Uterus (tissue), 4 donors: ENCODE data around the gene BABAM2. TPM values are rescaled to one million over a fixed set of nuclear protein-coding genes. Genes with fewer than 3 reads are reported as not detected.

Source experiments
- DNase-seq, 2 donors: peaks; one replicate each; pipeline ENCODE4 v3.0.0-alpha.2; 2019 to 2020
- H3K27ac ChIP-seq, 2 donors: fragments of 200-600 bp; sonication (generic); 1 replicate in 1 of 2; 2 replicates in 1 of 2; pipeline ENCODE4 v1.5.1; 2016 to 2018
- H3K27me3 ChIP-seq, 2 donors: fragments of 200-600 bp; sonication (generic); one replicate each; pipeline ENCODE4 v1.5.1; 2018 to 2019; ENCODE audit warnings: control low read depth in 1 of 2
- H3K36me3 ChIP-seq, 2 donors: fragments of 200-600 bp; sonication (generic); one replicate each; pipeline ENCODE4 v1.5.1; 2019; ENCODE audit warnings: control low read depth in 1 of 2
- H3K4me1 ChIP-seq, 2 donors: fragments of 200-600 bp; sonication (generic); one replicate each; pipeline ENCODE4 v1.5.1; 2018 to 2019; ENCODE audit warnings: control low read depth in 1 of 2
- H3K4me3 ChIP-seq, 2 donors: fragments of 200-600 bp; sonication (generic); 1 replicate in 1 of 2; 2 replicates in 1 of 2; pipeline ENCODE4 v1.5.1; 2018 to 2019; ENCODE audit warnings: mild to moderate bottlenecking in 1 of 2
- H3K9me3 ChIP-seq, 2 donors: fragments of 200-600 bp; sonication (generic); one replicate each; pipeline ENCODE4 v1.5.1; 2019; ENCODE audit warnings: control low read depth in 1 of 2
- CTCF ChIP-seq, 4 experiments: fragments of 200-600 bp in 2 of 4; fragments of 450-650 bp in 2 of 4; sonication (generic) in 2 of 4; IDR thresholded peaks; one replicate each; pipeline ENCODE4 v1.5.1; 2016 to 2019; ENCODE audit warnings: antibody characterized with exemption in 4 of 4, mild to moderate bottlenecking in 2 of 4, moderate library complexity in 1 of 4
- POLR2A ChIP-seq, 2 donors: fragments of 450-650 bp; IDR thresholded peaks; one replicate each; pipeline ENCODE4 v1.6.1; 2016; ENCODE audit warnings: antibody characterized with exemption in 2 of 2, mild to moderate bottlenecking in 1 of 2, moderate library complexity in 1 of 2
- intact Hi-C: fragments of 100-400 bp; cut with DNase I; formaldehyde crosslinking; loops from one replicate; pipeline ENCODE4 v1.15.1; 2023; ENCODE audit warnings: low total_unique reads
- total RNA-seq, 4 donors: library from RNA; depleted of rRNA in 3 of 4; stranded (reverse); fragments of >200 nt in 3 of 4; gene quantifications; one replicate each; pipeline versions ENCODE4 v1.1.0 to v1.2.4, GENCODE V29; 2014 to 2023
- donor health status: DM: yes; HTN: yes; CAD: no.

The BABAM2 gene
- total RNA-seq, 4 donors from 2014 or later, result 24.1 to 62.1 (median 32.5) TPM

- no peak for DNase-seq
- TF ChIP-seq POLR2A (IDR thresholded peaks at IDR 0.05) (no peak), CTCF (IDR thresholded peaks at IDR 0.05) (no peak)
- H3K4me3 ChIP-seq, result no peak overlapping the region
- no peaks in the 10 kb centered on the region for H3K4me1 ChIP-seq
- H3K27me3 ChIP-seq, result no peaks in the 10 kb centered on the region
- H3K27ac ChIP-seq, result no peak overlapping the region
- no peaks in the 10 kb centered on the region for H3K36me3 ChIP-seq
- H3K9me3 ChIP-seq, result no peaks in the 10 kb centered on the region
- intact Hi-C loops, result no loop called here
These were observed 40.8 kb upstream of the BABAM2 start for GRCh38 chr2:27849558-27850205.

GRCh38 chr2:27852691-27853090 lies 37.8 kb upstream of the BABAM2 start:
- no peak for DNase-seq
- intact Hi-C loops, result no loop called here
- Histone ChIP-seq H3K9me3 (no peaks in the 10 kb centered on the region), H3K36me3 (no peaks in the 10 kb centered on the region), H3K4me1 (no peaks in the 10 kb centered on the region), H3K27me3 (no peaks in the 10 kb centered on the region), H3K27ac (no peak overlapping the region), H3K4me3 (no peak overlapping the region)
- TF ChIP-seq POLR2A (IDR thresholded peaks at IDR 0.05) (no peak), CTCF (IDR thresholded peaks at IDR 0.05) (no peak)

- TF ChIP-seq POLR2A (IDR thresholded peaks at IDR 0.05) (no peak), CTCF (IDR thresholded peaks at IDR 0.05) (no peak)
- H3K9me3 ChIP-seq, result no peaks in the 10 kb centered on the region
- intact Hi-C loops, result no loop called here
- no peaks in the 10 kb centered on the region for H3K36me3 ChIP-seq
- no peak overlapping the region for H3K4me3 ChIP-seq
- H3K27ac ChIP-seq, result no peak overlapping the region
- no peaks in the 10 kb centered on the region for H3K27me3 ChIP-seq
- no peak for DNase-seq
- H3K4me1 ChIP-seq, result no peaks in the 10 kb centered on the region
These were observed 36.2 kb upstream of the BABAM2 start for GRCh38 chr2:27854229-27854862.

- no peak overlapping the region for H3K4me3 ChIP-seq
- intact Hi-C loops, result no loop called here
- H3K27ac ChIP-seq, result no peak overlapping the region
These were observed 35.1 kb upstream of the BABAM2 start for GRCh38 chr2:27855476-27855875.

More at GRCh38 chr2:27855476-27855875, 35.1 kb upstream of the BABAM2 start:
- Histone ChIP-seq H3K27me3 (no peaks in the 10 kb centered on the region), H3K9me3 (no peaks in the 10 kb centered on the region), H3K36me3 (no peaks in the 10 kb centered on the region), H3K4me1 (no peaks in the 10 kb centered on the region)
- DNase-seq, result no peak
- no peak for TF ChIP-seq POLR2A (IDR thresholded peaks at IDR 0.05)
- TF ChIP-seq CTCF (IDR thresholded peaks at IDR 0.05), result no peak
